GM18909 (cell line): ENCODE results near the gene CADPS2.
"Not testable (repeated sequence)": the region's sequence is repeated elsewhere in the genome, so short reads cannot be mapped to it uniquely, and the experiment has no call there.

Experiments used
- ATAC-seq: cut with Tn5 transposase; IDR thresholded peaks from one replicate; pipeline ENCODE4 v1.9.1; 2021; ENCODE audit warnings: mild to moderate bottlenecking; ENCODE audit not compliant: unreplicated experiment, poor library complexity

Gene CADPS2

DNA sequence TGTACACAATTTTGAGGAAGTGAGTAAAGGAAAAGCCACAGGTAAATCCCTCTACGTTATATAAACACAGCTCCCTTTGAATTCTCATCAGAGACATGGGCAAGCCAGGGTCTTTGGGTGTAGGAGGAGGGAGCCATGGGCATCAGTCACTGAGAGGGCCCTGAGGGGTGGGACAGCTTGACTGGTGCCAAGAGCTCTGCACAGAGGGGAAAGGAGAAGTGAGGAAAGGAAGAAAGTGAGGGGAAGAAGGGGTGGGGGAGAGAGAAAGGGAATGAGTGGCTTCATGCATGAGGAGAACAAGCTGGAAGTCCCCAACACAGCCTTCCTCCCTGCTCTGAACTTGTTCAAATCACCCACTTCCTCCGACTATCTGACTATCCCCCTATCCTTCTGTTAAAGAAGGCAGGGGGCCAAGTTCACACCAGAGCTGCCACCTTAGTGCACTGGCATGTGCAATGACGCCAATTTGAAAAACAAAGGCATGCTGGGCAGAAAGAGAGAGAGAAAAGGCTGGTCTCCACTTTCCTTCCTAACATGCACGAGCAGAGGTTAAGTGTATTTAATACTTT, 167.2 kb downstream of the CADPS2 start:
- ATAC-seq, result no peak

DNA sequence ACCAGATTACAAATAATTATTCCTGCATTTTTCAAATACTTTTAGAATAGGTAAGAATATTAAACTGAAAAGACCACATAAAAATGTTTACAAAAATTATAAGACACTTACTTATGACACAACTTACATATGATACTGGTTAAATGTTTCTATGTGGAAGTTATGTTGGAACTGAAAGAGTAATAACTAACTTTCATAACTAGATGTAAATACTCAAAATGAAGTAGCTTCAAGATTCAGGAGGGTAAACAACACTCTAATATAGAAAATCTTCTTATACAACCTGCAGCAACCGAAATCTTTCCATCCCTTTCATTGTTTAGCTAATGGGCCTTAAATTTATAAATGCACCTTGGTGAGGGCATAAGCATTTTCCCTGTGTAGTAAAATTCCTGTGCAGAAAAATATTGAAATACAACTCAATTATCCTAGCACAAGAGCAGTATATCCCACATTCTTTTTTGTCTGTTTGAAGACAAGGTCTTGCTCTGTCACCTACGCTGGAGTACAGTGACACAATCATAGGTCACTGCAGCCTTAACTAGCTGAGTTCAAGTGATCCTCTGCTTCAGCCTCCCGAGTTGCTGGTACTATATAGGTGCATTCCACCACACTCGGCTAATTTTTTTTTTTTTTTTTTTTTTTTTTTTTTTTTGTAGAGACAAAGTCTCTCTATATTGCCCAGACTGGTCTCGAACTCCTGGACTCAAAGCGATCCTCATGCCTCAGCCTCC, 168.7 kb downstream of the CADPS2 start:
- ATAC-seq, result no peak

DNA sequence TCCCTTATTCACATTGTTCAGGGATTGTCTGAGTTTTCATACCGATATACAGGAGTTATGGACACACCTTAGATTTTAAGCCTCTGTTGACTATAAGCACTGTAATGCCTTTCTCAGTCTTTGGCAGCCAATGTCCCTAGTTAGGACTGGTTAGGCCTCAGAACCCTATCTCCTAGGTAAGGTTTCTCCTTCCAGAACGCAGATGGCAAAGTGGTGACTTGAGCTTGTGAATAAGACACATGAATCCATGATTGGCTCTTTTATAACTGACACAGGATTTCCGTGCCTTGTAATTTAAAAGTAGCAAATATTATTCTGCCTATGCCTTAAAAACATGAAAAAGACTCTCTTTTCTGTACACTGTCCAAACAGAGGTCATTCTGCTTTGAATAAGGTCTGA, 171.1 kb downstream of the CADPS2 start:
- ATAC-seq, result no peak

DNA sequence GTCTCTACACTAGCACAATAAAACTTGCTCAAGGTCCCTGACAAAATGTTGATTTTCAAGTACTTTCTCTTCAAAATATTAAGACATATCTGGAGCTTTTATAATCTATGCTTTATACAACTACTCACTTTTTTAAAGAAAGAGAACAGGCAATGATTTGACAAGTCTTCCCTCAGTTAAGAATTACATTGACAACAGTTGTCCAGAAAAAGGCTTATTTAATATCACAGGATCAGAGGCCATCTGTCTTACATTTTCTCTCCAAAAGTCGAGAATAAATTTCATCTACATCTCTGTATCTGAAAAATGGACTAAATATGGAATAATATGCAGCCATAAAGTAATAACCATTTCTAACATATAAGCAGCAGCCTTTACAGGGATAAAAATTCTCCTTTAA, 175.3 kb downstream of the CADPS2 start:
- no peak for ATAC-seq

DNA sequence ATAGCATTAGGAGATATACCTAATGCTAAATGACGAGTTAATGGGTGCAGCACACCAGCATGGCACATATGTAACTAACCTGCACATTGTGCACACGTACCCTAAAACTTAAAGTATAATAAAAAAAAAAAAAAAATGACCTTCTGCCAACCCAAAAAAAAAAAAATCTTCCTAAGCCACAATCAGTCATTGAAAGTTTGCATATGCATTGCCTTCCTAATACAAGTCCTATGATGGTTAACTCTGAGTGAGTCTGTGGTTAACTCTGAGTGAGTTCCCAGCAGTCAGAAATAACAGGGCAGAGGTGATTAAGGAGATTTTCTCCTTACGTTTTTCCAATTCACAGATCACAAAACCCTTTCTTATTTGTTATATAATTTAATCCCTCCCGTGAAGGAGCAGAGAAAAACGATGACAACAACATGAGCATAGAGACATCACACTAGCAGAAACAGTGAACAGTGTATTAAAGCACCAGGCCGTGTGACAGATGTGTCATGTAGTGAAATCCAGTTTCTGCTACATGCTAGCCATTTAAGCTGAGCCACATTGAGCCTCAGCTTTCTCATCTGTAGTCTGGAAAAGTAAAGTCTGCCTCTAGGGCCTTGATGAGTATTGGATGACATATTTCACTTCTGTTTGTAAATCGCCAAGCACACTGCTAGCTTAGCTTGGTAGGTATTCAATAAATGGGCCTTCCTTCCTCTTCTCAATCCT, 176.2 kb downstream of the CADPS2 start:
- ATAC-seq, result no peak

DNA sequence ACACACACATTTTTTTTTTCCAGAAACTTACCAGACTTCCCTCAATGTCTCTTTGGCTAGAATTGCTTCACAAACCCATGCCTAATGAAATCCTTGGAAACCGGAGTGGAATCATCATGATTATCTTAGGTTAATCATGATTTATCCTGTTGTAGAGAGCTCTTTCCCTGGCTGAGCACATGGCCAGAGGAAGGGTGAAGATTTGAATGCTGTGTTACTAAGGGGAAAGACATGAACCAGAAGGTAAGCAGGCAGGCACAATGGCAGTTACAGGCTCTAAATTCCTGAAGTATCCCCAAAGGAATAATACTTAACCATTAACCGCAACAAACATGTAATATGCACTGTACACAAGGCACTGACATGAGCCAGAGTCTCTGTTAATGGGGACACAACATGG, 179.4 kb downstream of the CADPS2 start:
- ATAC-seq, result no peak

DNA sequence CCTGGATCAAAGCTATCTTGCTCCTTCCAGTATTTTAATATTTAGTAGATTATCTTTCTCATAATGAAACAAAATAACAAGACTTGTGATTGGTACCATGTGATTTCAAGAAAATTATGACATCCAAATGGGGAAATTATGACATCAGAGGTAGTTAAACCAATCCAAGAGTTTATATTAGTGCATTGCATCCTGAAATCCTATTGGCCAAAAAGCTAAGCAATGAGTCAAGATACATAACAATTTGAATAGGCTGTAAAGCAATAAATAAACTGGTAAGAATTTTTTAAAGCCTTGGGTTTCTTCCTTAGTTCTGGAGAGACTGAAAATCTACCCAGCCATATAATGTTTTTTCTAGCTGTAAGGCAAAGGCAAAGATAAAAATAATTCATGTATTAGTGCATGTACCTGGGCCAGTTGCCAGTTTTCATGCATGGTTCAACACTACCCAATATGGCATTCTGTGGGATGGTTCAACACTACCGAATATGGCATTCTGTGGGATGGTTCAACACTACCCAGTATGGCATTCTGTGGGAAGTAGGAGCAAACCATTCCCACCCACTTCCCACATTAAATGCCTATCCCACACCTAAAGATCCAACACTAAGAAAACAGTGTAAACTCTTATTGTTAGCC, 183.3 kb downstream of the CADPS2 start, which contains the start of gene RNF148:
Gene RNF148 (minus strand): TSS at position 51 of the 639 bp plus-strand sequence. CDS start 172 bp downstream, outside the sequence.
- no peak for ATAC-seq

DNA sequence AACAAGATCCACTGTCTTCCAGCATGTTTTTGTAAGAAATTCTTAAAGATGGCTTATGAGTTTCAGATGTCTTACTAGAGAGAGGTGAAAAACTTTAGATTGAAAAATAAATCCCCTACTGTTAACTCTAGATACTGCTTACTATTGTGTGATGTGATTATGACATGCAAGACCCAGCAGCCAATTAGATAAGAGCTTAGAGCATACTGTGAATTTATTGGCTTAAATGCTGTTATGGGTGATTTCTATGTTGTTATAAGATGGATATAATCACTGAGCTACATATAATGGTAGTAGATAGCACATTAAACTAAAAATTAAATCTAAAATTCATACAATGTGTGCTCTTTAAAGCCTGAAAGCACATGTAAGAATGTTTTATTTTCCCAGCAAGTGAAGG, 187.2 kb downstream of the CADPS2 start, which contains the start of gene RNF133:
Gene RNF133 (minus strand): TSS at position 101 of the 400 bp plus-strand sequence. CDS start 199 bp downstream, outside the sequence.
- no peak for ATAC-seq

DNA sequence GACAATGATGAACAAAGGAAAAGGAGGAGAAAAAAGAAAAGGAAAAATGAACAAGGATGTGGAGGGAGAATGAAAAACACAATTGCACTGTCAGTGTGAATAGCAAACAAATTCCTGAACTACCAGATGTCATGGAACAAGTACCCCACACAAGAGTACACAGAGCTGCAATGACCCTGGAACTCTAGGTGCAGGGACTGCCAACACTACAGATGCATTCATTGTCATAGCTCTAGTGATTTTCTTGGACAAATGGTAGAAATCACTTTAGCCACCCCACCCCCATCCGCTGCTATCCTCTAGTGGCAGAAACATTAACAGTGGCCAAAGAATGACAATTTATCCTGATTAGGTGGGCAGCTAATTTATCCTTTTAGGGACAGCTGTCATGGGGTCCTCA, 190.4 kb downstream of the CADPS2 start:
- no peak for ATAC-seq

DNA sequence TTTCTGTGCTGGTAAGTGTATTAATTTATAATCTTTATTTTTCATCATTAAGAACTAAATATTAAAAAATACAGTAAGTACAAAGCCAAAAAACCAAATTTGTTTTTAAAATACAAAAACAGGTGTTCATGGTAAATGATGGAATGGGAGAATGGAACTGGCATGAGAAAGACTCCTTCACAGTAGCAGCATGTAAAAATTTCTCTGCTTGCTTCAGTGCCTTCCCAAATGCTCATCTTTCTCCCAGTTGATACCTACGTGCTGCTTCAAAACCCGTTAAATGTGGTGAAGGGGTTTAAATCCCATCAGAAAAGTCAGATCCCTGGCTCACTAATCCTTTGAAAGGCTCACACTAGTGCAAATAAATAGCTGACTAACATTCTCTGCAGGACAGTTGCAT, 191.6 kb downstream of the CADPS2 start:
- ATAC-seq, result no peak

DNA sequence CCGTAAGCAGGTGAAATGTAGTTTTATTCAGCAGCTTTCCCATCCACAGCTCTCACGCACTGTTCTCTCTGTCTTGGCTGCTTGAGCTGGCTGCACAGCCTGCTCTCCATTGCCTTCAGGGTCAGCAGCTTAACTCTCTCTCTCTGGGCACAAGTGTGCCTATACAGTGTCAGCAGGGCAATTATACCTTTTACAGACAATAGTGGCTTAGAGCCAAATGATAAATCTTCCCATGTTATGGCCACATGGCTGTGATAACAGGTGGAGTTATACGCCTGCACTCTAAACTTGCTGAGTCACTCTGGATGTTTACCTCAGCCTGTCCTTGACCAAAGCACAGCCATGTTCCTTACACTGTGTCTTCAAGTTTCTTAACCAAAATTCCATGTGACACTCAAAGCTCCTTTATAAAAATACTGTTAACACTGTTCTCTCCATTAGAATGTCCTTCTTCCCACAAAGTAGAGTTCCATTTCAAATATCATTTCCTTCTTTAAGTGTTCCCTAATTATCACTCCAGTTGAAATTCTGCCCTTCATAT, 193.4 kb downstream of the CADPS2 start:
- no peak for ATAC-seq

DNA sequence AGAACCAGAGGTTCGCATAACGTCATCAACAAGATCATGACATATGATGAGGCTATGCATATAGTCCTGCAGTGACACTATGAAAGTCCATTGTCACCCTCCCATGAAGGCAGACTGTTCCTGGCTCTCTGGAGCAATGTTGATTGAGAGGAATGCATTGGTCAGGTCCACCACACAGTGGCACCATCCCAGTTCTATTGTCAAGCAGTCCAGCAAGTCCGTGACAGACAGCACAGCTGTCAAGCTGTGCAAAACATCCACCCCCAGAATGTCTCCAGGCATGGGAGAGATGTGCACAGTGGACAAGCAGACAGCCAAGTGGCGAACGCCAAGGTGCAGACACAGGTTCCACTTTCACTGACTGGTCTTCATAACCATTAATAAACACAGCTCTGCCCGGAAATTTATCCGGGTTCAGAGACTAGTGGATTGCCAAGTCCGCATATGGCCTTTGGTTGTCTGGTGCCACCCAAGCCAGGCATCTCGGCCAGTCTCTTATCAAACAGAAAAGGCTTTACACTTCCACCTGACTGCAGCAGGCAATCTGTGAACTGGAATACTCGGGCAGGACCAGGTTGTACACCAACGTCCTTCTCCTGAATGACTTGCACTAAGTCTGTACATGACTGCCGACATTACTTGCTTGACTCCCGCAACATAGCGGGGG, 194.6 kb downstream of the CADPS2 start:
- no peak for ATAC-seq

DNA sequence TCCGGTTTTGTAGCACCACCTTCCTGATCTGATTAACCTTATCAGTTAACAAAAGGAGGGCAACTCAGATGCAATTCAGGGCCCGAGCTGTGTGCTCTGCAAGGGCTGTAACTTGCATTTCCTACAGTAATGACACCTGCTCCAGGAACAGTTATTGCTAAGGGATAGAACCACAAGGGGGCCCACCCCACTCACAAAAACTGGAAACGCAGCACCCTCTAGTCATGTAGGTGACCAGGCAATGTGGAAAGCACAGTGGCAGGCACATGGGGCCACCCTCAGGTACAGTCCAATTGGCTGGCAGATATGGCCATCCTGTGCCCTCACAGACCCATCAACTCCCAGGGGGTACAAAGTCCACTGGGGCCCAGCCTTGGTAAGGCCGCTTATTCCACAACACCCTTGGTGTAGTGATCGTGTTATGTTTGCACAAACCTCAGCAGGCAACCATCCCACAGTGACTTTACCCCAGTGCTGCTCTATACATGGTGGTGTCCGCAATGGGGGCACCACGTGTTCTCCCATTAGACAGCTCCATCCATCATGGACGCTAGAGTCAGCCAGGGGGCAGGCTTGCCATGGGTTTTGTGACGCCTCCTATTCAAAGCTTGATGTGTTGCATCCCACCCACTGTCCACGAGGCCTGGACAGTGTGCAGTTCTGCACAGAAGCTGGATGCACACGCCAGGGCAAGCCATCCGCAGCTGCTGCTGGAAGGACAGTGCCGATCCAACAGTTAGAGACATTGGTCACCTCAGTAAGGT, 196.7 kb downstream of the CADPS2 start:
- no peak for ATAC-seq

DNA sequence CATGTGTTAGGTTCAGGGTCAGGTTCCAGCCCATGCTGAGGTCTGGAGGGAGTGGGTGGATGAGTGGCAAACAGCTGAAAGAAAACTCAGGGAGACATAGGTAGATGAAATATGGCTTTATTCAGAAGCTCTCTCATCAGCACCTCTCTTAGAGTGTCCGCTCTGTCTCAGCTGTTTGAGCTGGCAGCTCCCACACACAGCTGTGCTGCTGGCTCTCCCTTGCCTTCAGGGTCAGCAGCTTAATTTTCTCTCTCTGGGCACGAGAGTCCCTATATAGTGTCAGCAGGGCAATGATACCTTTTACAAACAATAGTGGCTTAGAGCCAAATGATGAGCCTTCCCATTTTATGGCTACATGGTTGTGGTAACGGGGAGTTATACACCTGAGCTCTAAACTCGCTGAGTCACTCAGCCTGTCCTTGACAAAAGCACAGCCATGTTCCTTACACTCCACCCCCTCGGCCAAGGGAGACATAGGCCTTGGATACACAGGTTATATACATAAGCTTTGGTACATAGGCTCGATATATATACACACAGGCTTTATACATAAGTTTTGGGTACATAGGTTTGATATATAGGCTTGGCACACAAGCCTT, 197.8 kb downstream of the CADPS2 start:
- ATAC-seq, result no peak

DNA sequence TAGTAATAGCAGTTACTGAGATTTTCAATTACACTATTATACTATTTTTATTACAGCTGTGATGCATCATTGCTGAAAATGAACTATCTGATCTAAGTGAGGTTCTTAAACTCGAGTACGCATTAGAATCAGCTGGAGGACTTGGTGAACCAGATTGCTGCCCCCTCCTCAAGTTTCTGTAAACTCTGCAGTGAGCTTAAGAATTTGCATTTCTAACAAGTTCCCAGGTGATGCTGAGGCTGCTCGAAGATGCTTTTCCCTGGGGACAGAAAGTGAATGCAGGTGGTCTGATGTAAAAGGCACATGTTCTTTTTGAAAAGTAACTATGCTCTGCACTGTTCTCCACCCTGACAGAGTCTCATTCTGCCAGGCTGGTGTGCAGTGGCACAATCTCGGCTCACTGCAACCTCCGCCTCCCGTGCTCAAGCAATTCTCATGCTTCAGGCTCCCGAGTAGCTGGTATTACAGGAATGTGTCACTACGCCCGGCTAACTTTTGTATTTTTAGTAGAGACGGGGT, 199.8 kb downstream of the CADPS2 start:
- ATAC-seq, result no peak

DNA sequence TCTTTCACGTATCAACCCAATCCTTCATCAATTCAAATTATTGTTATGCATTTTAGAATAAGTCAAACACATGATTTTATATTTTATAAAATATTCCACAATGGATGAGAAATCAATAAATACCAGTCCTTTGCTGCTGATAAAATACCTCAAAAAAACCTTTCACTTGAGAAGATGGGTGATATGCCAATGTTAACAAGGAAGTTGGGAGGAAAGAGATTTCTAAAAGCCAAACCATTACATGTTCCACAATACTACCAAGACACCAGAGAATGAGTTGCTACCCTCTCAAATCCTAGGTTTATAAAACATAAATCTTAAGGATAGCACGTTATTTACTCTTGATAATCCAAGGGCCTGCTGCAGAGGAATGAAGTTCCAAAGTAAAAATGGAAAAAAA, 201.8 kb downstream of the CADPS2 start:
- no peak for ATAC-seq

DNA sequence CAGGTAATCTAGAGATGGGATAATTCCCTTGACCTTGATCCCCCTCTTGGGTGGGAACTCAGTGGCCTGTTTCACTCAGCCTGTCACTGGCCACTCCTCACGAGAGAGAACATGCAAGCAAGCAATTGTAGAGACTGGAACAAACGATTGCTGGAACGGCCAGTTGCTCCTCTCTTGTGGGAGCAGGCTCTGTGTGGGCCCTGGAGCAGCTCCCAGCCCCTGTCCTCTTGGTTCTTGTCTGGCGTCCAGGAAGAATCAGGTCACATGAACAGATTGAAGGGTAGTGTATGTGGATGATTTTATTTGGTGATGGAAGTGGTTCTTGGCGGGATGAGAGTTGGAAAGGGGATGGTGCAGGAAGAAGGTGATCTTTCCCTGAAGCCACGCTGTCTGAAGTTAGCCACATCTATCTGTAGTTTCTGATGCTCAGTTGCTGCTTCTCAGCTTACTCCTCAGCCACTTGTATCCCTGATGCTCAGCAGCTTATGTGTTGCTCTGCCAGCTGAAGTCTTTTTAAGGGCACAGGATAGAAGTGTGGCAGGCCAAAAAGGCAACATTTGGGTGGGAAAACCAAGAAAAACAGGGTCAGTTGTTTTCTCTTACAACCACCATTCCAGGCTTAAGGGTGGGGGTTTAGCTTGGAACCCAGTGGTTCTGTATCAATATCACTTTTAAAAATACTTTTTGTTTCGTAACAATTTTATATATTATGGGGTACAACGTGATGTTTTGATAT, 203.3 kb downstream of the CADPS2 start:
- no peak for ATAC-seq

DNA sequence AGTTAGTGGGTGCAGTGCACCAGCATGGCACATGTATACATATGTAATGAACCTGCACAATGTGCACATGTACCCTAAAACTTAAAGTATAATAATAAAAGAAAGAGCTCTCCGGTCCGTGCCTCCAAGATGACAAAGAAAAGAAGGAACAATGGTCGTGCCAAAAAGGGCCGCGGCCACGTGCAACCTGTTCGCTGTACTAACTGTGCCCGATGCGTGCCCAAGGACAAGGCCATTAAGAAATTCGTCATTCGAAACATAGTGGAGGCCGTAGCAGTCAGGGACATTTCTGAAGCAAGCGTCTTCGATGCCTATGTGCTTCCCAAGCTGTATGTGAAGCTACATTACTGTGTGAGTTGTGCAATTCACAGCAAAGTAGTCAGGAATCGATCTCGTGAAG, 205.1 kb downstream of the CADPS2 start:
- not testable (repeated sequence) for ATAC-seq
